Calu3 (cell line): ENCODE results near the gene UBIAD1. TPM values are rescaled to one million over a fixed set of nuclear protein-coding genes. Genes with fewer than 3 reads are reported as not detected.

Experiments
- BruUV-seq: library from RNA; stranded (reverse); fragments of 400-500 nt; replicated peaks from 2 replicates; lab custom pipeline; 2021; lab: Mats Ljungman, UMichigan
- CTCF ChIA-PET: fragments of 300-600 bp; sonication (Branson Sonifier 250); formaldehyde crosslinking; loops from one replicate; lab custom pipeline; 2022; ENCODE audit warnings: antibody characterized with exemption; lab: Charles Lee
- DNase-seq: peaks from one replicate; pipeline ENCODE4 v3.0.0; 2022
- H3K27ac Mint-ChIP-seq: one replicate; pipeline ENCODE4 v1.8.0; 2022; ENCODE audit warnings: mixed read lengths; ENCODE audit not compliant: unreplicated experiment
- H3K27me3 Mint-ChIP-seq: one replicate; pipeline ENCODE4 v1.8.0; 2022; ENCODE audit warnings: mixed read lengths; ENCODE audit not compliant: unreplicated experiment
- H3K36me3 Mint-ChIP-seq: one replicate; pipeline ENCODE4 v1.8.0; 2022; ENCODE audit warnings: mild to moderate bottlenecking, moderate library complexity, mixed read lengths; ENCODE audit not compliant: insufficient read depth, unreplicated experiment
- H3K4me1 Mint-ChIP-seq: one replicate; pipeline ENCODE4 v1.8.0; 2022; ENCODE audit warnings: mild to moderate bottlenecking, low read depth, mixed read lengths; ENCODE audit not compliant: unreplicated experiment
- H3K4me3 Mint-ChIP-seq: one replicate; pipeline ENCODE4 v1.8.0; 2022; ENCODE audit warnings: mild to moderate bottlenecking, low read depth, moderate library complexity, mixed read lengths; ENCODE audit not compliant: unreplicated experiment
- H3K9me3 Mint-ChIP-seq: one replicate; pipeline ENCODE4 v1.8.0; 2022; ENCODE audit warnings: low read depth, mixed read lengths; ENCODE audit not compliant: unreplicated experiment
- intact Hi-C: fragments of 100-400 bp; cut with micrococcal nuclease; formaldehyde crosslinking; loops from one replicate; pipeline ENCODE4 v1.10.0; 2022; ENCODE audit not compliant: unreplicated experiment
- total RNA-seq: library from RNA; stranded (reverse); gene quantifications from 2 replicates; pipeline ENCODE4 v1.2.3, GENCODE V29; 2022
- TF ChIP-seq, protein P1 (sequence below): fragments of 200-600 bp; IDR thresholded peaks from one replicate; pipeline ENCODE4 v1.8.0; 2022; ENCODE audit warnings: antibody characterized with exemption; ENCODE audit not compliant: unreplicated experiment

UBIAD1 gene
- total RNA-seq, 1 experiment from 2014 or later: 14.1 TPM

DNA sequence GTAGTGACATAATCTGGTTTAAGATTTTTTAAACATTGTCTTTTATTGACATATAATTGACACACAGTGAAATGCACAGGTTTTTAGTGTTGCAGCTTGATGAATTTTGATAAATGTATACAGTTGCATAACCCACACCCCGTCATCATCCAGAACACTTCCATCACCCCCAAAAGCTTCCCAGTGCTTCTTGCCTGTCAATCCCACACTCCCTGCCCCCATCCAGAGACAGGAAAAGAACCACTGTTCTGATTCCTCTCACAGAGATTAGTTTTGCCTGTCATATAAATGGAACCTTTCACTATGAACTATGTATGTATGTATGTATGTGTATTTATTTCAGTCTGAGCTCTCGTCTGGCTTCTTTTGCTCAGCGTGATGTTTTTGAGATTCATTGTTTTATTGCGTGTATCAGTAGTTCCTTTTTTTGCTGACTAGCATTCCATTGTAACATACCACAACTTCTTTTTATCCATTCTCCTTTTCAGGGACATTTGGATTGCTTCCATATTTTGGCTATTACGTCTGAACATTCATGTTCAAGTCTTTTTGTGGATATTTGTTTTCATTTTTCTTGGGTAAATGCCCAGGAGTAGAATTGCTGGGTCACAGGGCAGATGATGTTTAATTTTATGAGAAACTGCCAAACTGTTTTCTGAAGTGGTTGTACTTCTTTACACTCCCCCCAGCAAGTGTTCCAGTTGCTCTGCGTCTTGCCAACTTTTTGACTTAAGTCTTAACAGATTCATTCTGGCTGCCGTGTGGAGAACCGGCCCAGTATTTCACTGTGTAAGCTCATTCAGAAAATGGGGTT is 8.7 kb downstream of the UBIAD1 start:
- no peaks in the 10 kb centered on the region for H3K4me1 Mint-ChIP-seq
- CTCF ChIA-PET: no interaction called here
- DNase-seq: no peak
- no peaks in the 10 kb centered on the region for H3K27me3 Mint-ChIP-seq
- H3K36me3 Mint-ChIP-seq: no peaks in the 10 kb centered on the region
- TF ChIP-seq, protein P1, sequence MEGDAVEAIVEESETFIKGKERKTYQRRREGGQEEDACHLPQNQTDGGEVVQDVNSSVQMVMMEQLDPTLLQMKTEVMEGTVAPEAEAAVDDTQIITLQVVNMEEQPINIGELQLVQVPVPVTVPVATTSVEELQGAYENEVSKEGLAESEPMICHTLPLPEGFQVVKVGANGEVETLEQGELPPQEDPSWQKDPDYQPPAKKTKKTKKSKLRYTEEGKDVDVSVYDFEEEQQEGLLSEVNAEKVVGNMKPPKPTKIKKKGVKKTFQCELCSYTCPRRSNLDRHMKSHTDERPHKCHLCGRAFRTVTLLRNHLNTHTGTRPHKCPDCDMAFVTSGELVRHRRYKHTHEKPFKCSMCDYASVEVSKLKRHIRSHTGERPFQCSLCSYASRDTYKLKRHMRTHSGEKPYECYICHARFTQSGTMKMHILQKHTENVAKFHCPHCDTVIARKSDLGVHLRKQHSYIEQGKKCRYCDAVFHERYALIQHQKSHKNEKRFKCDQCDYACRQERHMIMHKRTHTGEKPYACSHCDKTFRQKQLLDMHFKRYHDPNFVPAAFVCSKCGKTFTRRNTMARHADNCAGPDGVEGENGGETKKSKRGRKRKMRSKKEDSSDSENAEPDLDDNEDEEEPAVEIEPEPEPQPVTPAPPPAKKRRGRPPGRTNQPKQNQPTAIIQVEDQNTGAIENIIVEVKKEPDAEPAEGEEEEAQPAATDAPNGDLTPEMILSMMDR: no peak
- no TSS peak for BruUV-seq
- intact Hi-C loops: no loop called here
- H3K4me3 Mint-ChIP-seq: no peak overlapping the region
- H3K27ac Mint-ChIP-seq: no peak overlapping the region
- H3K9me3 Mint-ChIP-seq: no peaks in the 10 kb centered on the region

DNA sequence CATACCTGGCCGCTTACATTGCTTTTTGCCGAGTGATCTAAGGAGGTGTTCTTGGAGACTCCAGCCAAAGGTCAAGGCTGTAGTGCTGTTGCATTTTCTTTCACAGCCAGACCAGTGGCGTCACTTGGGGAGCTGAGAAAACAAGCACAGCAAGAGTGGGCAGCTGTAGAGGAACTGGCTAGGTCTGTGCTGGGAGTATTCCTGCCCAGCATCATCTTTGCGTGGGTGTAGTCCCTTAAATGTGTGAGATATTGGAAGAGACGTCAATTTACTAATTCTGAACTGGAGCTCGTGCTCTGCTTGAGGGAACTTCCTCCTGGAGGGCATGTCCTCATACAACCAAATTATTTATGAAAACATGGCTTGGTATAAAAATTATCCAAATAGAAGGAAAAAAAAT is 10.2 kb downstream of the UBIAD1 start:
- H3K4me1 Mint-ChIP-seq: no peaks in the 10 kb centered on the region
- H3K36me3 Mint-ChIP-seq: no peaks in the 10 kb centered on the region
- no peak overlapping the region for H3K27ac Mint-ChIP-seq
- H3K27me3 Mint-ChIP-seq: no peaks in the 10 kb centered on the region
- no TSS peak for BruUV-seq
- intact Hi-C loops: no loop called here
- CTCF ChIA-PET: interaction anchor here (0.6 to 0.7 kb wide), 2 partner anchors 70 to 827 kb away, joined by 3 to 4 read pairs; no protein-coding TSS in a partner anchor
- DNase-seq: no peak
- TF ChIP-seq, protein P1: no peak
- no peak overlapping the region for H3K4me3 Mint-ChIP-seq
- no peaks in the 10 kb centered on the region for H3K9me3 Mint-ChIP-seq

DNA sequence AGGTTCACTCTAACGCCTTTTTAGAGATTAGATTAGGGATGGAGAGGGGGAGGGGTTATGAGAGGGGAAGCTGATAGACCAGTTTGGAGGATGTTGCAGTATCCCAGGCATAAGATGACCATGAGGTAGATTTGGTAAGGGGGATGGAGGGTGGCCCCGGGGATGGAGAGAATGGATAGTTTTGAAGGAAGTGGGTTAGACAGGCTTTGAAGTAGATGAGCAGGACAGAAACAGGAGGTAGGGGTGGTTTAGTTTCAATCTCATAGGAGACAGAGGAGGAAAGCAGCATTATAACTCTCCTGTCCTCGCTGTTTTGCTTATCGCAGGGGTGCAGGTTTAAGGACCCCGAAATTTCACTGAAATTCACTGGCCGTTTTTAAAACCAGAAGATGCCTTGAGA is 11.8 kb downstream of the UBIAD1 start:
- Mint-ChIP-seq H3K9me3 (no peaks in the 10 kb centered on the region), H3K36me3 (no peaks in the 10 kb centered on the region), H3K27me3 (no peaks in the 10 kb centered on the region), H3K4me3 (no peak overlapping the region), H3K4me1 (no peaks in the 10 kb centered on the region), H3K27ac (peak overlapping the region; percentile 58)
- TF ChIP-seq, protein P1: no peak
- DNase-seq: no peak
- no TSS peak for BruUV-seq
- CTCF ChIA-PET: no interaction called here
- intact Hi-C loops: no loop called here

DNA sequence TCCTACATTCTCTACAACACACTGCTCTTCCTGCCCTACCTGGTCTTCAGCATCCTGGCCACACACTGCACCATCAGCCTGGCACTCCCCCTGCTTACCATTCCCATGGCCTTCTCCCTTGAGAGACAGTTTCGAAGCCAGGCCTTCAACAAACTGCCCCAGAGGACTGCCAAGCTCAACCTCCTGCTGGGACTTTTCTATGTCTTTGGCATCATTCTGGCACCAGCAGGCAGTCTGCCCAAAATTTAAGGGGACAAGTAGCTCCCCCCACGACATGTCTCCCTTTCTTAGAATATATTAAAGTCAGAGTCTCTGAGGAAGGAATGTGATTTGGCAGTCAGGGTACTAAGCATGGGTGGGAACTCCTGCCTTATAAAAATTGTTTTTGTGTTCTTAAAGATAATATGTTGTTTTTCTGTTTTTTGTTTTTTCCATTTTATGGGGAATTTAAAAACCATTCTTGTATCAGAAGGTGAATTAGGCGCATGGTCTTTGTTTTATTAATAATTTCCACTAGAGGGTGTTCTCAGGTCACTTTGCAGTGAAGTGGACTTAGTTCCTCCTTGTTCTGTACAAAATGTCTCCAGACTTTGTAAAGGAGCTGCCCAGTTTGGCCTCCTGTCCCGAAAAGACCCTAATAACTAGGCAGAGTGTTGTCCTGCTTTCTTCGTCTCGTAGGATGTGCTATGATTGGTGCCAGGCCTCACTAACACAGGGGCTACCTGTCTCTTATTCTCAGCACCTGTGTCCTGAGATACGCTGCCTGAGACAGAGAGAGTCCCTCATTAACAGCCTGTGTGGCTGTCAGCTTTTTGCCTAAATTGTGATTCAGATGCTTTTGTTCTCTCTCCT is 13.1 kb downstream of the UBIAD1 start:
- TF ChIP-seq, protein P1: no peak
- H3K27me3 Mint-ChIP-seq: no peaks in the 10 kb centered on the region
- H3K9me3 Mint-ChIP-seq: no peaks in the 10 kb centered on the region
- no peaks in the 10 kb centered on the region for H3K4me1 Mint-ChIP-seq
- no TSS peak for BruUV-seq
- intact Hi-C loops: no loop called here
- CTCF ChIA-PET: interaction anchor here (1.2 kb wide), 1 partner anchor 360 kb away, joined by 3 read pairs; no protein-coding TSS in a partner anchor
- no peak overlapping the region for H3K27ac Mint-ChIP-seq
- no peak for DNase-seq
- H3K4me3 Mint-ChIP-seq: no peak overlapping the region
- H3K36me3 Mint-ChIP-seq: no peaks in the 10 kb centered on the region
